HepG2 (cell line): ENCODE data around the gene AXIN1. TPM values are rescaled to one million over a fixed set of nuclear protein-coding genes. Genes with fewer than 3 reads are reported as not detected.

ENCODE experiments used
- ERF ChIP-seq: IDR thresholded peaks from 2 replicates; pipeline ENCODE4 v1.6.1; 2018; ENCODE audit warnings: missing biosample characterization, missing genetic modification reagents
- HNRNPH1 ChIP-seq: fragments of 200-400 bp; formaldehyde crosslinking; optimal IDR thresholded peaks from 2 replicates; pipeline ENCODE3; 2017; ENCODE audit warnings: mild to moderate bottlenecking, low read depth, low read length
- HOXA3 ChIP-seq: sonication (generic); formaldehyde crosslinking; IDR thresholded peaks from 2 replicates; pipeline ENCODE4 v1.5.0; 2020; ENCODE audit warnings: missing genetic modification reagents
- KAT8 ChIP-seq: IDR thresholded peaks from 2 replicates; pipeline ENCODE4 v1.6.1; 2016; ENCODE audit warnings: missing genetic modification reagents, missing compliant biosample characterization
- KDM4B ChIP-seq: sonication (generic); formaldehyde crosslinking; IDR thresholded peaks from 2 replicates; pipeline ENCODE4 v1.4.0; 2020; ENCODE audit warnings: missing genetic modification reagents
- KDM5A ChIP-seq: fragments of 200-600 bp; sonication (generic); IDR thresholded peaks from 2 replicates; pipeline ENCODE4 v1.7.0; 2018; ENCODE audit warnings: antibody characterized with exemption, mild to moderate bottlenecking, low read length, borderline replicate concordance
- KLF13 ChIP-seq: sonication (generic); formaldehyde crosslinking; IDR thresholded peaks from 2 replicates; pipeline ENCODE4 v1.4.0; 2020; ENCODE audit warnings: mild to moderate bottlenecking, missing genetic modification reagents
- KLF9 ChIP-seq: IDR thresholded peaks from 2 replicates; pipeline ENCODE4 v1.6.1; 2016; ENCODE audit warnings: low read depth
- MAF1 ChIP-seq: sonication (generic); formaldehyde crosslinking; IDR thresholded peaks from 2 replicates; pipeline ENCODE4 v1.5.0; 2020; ENCODE audit warnings: missing genetic modification reagents, borderline replicate concordance
- MZF1 ChIP-seq: sonication (generic); formaldehyde crosslinking; IDR thresholded peaks from 2 replicates; pipeline ENCODE4 v1.8.1; 2023; ENCODE audit warnings: mild to moderate bottlenecking, missing genetic modification reagents, borderline replicate concordance
- NCOA1 ChIP-seq: sonication (generic); formaldehyde crosslinking; IDR thresholded peaks from 2 replicates; pipeline ENCODE4 v1.9.0; 2021; ENCODE audit warnings: missing genetic modification reagents
- NFE2L2 ChIP-seq: fragments of 150-350 bp; IDR thresholded peaks from 2 replicates; pipeline ENCODE4 v1.6.1; 2014; ENCODE audit warnings: low read length
- NPAS2 ChIP-seq: sonication (generic); formaldehyde crosslinking; IDR thresholded peaks from 2 replicates; pipeline ENCODE4 v1.8.0; 2022; ENCODE audit warnings: mild to moderate bottlenecking, missing genetic modification reagents, borderline replicate concordance
- RNF2 ChIP-seq: fragments of 450-650 bp; conservative IDR thresholded peaks from 2 replicates; pipeline ENCODE4 v1.6.1; 2016; ENCODE audit warnings: low read depth
- TAF1 ChIP-seq: sonication (generic); formaldehyde crosslinking; IDR thresholded peaks from 2 replicates; pipeline ENCODE4 v1.4.0; 2020; ENCODE audit warnings: missing genetic modification reagents
- TGIF2 ChIP-seq: IDR thresholded peaks from 2 replicates; pipeline ENCODE4 v1.6.1; 2016; ENCODE audit warnings: control low read depth, missing compliant biosample characterization
- ZKSCAN1 ChIP-seq: fragments of 150-350 bp; IDR thresholded peaks from 2 replicates; pipeline ENCODE4 v1.6.1; 2014; ENCODE audit warnings: low read length
- ZNF121 ChIP-seq: sonication (generic); formaldehyde crosslinking; IDR thresholded peaks from 2 replicates; pipeline ENCODE4 v1.5.0; 2020; ENCODE audit warnings: mild to moderate bottlenecking, missing genetic modification reagents
- ZNF253 ChIP-seq: sonication (generic); formaldehyde crosslinking; IDR thresholded peaks from 2 replicates; pipeline ENCODE4 v1.8.0; 2022; ENCODE audit warnings: mild to moderate bottlenecking, missing genetic modification reagents, borderline replicate concordance
- ZNF552 ChIP-seq: sonication (generic); formaldehyde crosslinking; IDR thresholded peaks from 2 replicates; pipeline ENCODE4 v1.9.0; 2022; ENCODE audit warnings: missing genetic modification reagents, mild to moderate bottlenecking, borderline replicate concordance
- ZNF569 ChIP-seq: sonication (generic); formaldehyde crosslinking; IDR thresholded peaks from 2 replicates; pipeline ENCODE4 v1.5.0; 2020; ENCODE audit warnings: mild to moderate bottlenecking, missing genetic modification reagents, moderate library complexity, borderline replicate concordance
- ZNF713 ChIP-seq: sonication (generic); formaldehyde crosslinking; IDR thresholded peaks from 2 replicates; pipeline ENCODE4 v1.4.0; 2020; ENCODE audit warnings: mild to moderate bottlenecking, missing genetic modification reagents
- ZZZ3 ChIP-seq: sonication (generic); formaldehyde crosslinking; IDR thresholded peaks from 2 replicates; pipeline ENCODE4 v1.4.0; 2020; ENCODE audit warnings: missing genetic modification reagents, mild to moderate bottlenecking, borderline replicate concordance
- polyA plus RNA-seq, 8 experiments: library from polyadenylated mRNA; depleted of rRNA in 3 of 8; stranded (reverse) in 7 of 8; unstranded in 1 of 8; fragments of >200 nt; fragmentation: Illumina TruSeq in 4 of 8; extraction: Trizol in 4 of 8; gene quantifications; 2 replicates each; pipeline versions ENCODE4 v1.2.1 to v1.2.3, GENCODE V29; 2011 to 2016; ENCODE audit warnings: low read depth in 4 of 8, missing spikeins in 1 of 8, mixed read lengths in 1 of 8; ENCODE audit not compliant: insufficient read depth in 1 of 8
- total RNA-seq, 5 experiments: library from RNA; depleted of rRNA; stranded (reverse); fragments of >200 nt; fragmentation: Illumina TruSeq; extraction: Trizol; gene quantifications; 2 replicates each; pipeline ENCODE4 v1.2.3, GENCODE V29; 2016; ENCODE audit warnings: low read depth in 1 of 5
- TF ChIP-seq, protein P1 (sequence below): sonication (generic); formaldehyde crosslinking; IDR thresholded peaks from 2 replicates; pipeline ENCODE4 v1.8.1; 2023; ENCODE audit warnings: mild to moderate bottlenecking, missing genetic modification reagents, borderline replicate concordance
- TF ChIP-seq, protein P2 (sequence below): sonication (generic); formaldehyde crosslinking; IDR thresholded peaks from 2 replicates; pipeline ENCODE4 v1.4.0; 2020; ENCODE audit warnings: missing genetic modification reagents, mild to moderate bottlenecking, borderline replicate concordance
- TF ChIP-seq, protein P3 (sequence below): IDR thresholded peaks from 2 replicates; pipeline ENCODE4 v1.6.1; 2012; ENCODE audit warnings: low read length, improper control_type of control experiment

Gene AXIN1
- total and polyA plus RNA-seq, 2 of the 13 experiments (the other 11 are each of a cell fraction or from before 2014, with no cell fraction given), result 24.0 to 26.0 TPM

DNA sequence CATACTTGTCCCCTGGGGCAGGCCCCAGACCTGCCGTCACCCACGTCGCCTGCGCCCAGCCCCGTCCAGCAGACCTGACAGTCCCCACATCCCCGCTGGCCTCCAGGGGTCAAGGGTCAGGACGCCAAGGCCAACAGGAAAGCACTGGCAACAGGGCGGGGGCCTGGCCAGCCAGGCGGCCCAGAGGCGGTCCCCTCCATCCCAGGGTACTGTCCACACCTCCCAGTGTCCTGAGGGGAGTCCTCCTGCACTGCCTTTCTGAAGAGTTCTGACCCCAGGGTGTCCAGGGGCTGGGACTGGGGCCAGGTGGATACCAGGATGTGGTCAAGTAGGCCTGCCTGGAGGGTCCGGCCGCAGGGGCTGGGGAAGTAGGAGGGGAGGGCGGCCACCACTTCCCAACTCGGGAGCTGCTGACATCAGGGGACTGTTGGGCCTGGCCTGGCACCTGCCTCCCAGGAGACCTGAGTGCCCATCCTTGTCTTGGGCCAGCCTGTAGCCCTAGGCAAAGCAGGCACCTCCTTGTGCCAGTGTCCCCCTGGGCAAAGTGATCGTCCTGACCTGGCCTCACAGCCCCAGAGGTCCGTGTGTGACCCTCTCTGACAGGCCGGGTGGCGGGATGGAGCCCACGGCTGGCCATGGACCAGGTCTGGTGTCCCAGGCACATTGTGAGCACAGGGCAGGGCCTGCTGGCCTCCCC lies 6.7 kb upstream of the AXIN1 start (continued):
- TF ChIP-seq MAF1 (no peak), ZNF121 (CRISPR knock-in tag) (no peak), ZNF569 (CRISPR knock-in tag) (no peak), ZZZ3 (CRISPR knock-in tag) (0 out of 2 replicates have a peak, but pooled peaks have one; percentile 72), MZF1 (CRISPR knock-in tag) (no peak), KAT8 (CRISPR knock-in tag) (peak; percentile 64; the same call in 1 of the 2 replicates), HNRNPH1 (no peak), ZNF552 (no peak), NPAS2 (CRISPR knock-in tag) (no peak), ERF (CRISPR knock-in tag) (peak; percentile 52; the same call in 1 of the 2 replicates), ZNF713 (CRISPR knock-in tag) (peak; percentile 58; the same call in 1 of the 2 replicates), ZNF253 (CRISPR knock-in tag) (no peak; the same call in 1 of the 2 replicates), KDM5A (no peak), ZKSCAN1 (no peak), HOXA3 (CRISPR knock-in tag) (peak; percentile 84), TGIF2 (no peak), NFE2L2 (no peak), NCOA1 (CRISPR knock-in tag) (no peak), TAF1 (CRISPR knock-in tag) (no peak; the same call in 1 of the 2 replicates), KDM4B (no peak), KLF13 (CRISPR knock-in tag) (no peak), RNF2 (no peak), KLF9 (CRISPR knock-in tag) (no peak)
- TF ChIP-seq, protein P1, sequence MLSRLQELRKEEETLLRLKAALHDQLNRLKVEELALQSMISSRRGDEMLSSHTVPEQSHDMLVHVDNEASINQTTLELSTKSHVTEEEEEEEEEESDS, result no peak
- TF ChIP-seq, protein P2, sequence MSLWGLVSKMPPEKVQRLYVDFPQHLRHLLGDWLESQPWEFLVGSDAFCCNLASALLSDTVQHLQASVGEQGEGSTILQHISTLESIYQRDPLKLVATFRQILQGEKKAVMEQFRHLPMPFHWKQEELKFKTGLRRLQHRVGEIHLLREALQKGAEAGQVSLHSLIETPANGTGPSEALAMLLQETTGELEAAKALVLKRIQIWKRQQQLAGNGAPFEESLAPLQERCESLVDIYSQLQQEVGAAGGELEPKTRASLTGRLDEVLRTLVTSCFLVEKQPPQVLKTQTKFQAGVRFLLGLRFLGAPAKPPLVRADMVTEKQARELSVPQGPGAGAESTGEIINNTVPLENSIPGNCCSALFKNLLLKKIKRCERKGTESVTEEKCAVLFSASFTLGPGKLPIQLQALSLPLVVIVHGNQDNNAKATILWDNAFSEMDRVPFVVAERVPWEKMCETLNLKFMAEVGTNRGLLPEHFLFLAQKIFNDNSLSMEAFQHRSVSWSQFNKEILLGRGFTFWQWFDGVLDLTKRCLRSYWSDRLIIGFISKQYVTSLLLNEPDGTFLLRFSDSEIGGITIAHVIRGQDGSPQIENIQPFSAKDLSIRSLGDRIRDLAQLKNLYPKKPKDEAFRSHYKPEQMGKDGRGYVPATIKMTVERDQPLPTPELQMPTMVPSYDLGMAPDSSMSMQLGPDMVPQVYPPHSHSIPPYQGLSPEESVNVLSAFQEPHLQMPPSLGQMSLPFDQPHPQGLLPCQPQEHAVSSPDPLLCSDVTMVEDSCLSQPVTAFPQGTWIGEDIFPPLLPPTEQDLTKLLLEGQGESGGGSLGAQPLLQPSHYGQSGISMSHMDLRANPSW (CRISPR knock-in tag), result no peak
- TF ChIP-seq, protein P3, sequence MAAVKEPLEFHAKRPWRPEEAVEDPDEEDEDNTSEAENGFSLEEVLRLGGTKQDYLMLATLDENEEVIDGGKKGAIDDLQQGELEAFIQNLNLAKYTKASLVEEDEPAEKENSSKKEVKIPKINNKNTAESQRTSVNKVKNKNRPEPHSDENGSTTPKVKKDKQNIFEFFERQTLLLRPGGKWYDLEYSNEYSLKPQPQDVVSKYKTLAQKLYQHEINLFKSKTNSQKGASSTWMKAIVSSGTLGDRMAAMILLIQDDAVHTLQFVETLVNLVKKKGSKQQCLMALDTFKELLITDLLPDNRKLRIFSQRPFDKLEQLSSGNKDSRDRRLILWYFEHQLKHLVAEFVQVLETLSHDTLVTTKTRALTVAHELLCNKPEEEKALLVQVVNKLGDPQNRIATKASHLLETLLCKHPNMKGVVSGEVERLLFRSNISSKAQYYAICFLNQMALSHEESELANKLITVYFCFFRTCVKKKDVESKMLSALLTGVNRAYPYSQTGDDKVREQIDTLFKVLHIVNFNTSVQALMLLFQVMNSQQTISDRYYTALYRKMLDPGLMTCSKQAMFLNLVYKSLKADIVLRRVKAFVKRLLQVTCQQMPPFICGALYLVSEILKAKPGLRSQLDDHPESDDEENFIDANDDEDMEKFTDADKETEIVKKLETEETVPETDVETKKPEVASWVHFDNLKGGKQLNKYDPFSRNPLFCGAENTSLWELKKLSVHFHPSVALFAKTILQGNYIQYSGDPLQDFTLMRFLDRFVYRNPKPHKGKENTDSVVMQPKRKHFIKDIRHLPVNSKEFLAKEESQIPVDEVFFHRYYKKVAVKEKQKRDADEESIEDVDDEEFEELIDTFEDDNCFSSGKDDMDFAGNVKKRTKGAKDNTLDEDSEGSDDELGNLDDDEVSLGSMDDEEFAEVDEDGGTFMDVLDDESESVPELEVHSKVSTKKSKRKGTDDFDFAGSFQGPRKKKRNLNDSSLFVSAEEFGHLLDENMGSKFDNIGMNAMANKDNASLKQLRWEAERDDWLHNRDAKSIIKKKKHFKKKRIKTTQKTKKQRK, result no peak
